H9 (cell line): Measurements from ENCODE around the gene CAMK2B. TPM values are rescaled to one million over a fixed set of nuclear protein-coding genes. Genes with fewer than 3 reads are reported as not detected.

Source experiments
- DNase-seq: peaks from one replicate; pipeline ENCODE4 v3.0.0-alpha.2; 2017
- H2AFZ ChIP-seq: one replicate; pipeline ENCODE4 v1.6.1; 2013; ENCODE audit warnings: mild to moderate bottlenecking, low read length, control low read depth, moderate library complexity
- H2AK5ac ChIP-seq: 2 replicates; pipeline ENCODE4 v1.6.1; 2013; ENCODE audit warnings: low read length, control low read depth, mixed read lengths; ENCODE audit not compliant: insufficient read length
- H2BK120ac ChIP-seq: one replicate; pipeline ENCODE4 v1.6.1; 2013; ENCODE audit warnings: low read depth, mild to moderate bottlenecking, low read length, control low read depth, inconsistent platforms; ENCODE audit not compliant: poor library complexity, severe bottlenecking
- H2BK12ac ChIP-seq: 2 replicates; pipeline ENCODE4 v1.6.1; 2013; ENCODE audit warnings: low read length, control low read depth, mixed read lengths, low read depth; ENCODE audit not compliant: insufficient read length
- H2BK15ac ChIP-seq: 2 replicates; pipeline ENCODE4 v1.6.1; 2013; ENCODE audit warnings: low read depth, low read length, control low read depth
- H2BK20ac ChIP-seq: one replicate; pipeline ENCODE4 v1.6.1; 2013; ENCODE audit warnings: low read depth, mild to moderate bottlenecking, low read length, control low read depth, inconsistent platforms; ENCODE audit not compliant: poor library complexity, severe bottlenecking
- H2BK5ac ChIP-seq: 2 replicates; pipeline ENCODE4 v1.6.1; 2013; ENCODE audit warnings: low read length, control low read depth, mixed read lengths; ENCODE audit not compliant: insufficient read length
- H3K14ac ChIP-seq: 2 replicates; pipeline ENCODE4 v1.6.1; 2013; ENCODE audit warnings: low read length, control low read depth; ENCODE audit not compliant: insufficient read depth
- H3K18ac ChIP-seq: 2 replicates; pipeline ENCODE4 v1.6.1; 2013; ENCODE audit warnings: low read depth, mild to moderate bottlenecking, mixed read lengths, low read length, control low read depth; ENCODE audit not compliant: insufficient read length
- H3K23ac ChIP-seq: 2 replicates; pipeline ENCODE4 v1.6.1; 2013; ENCODE audit warnings: low read length, control low read depth, mixed read lengths, low read depth; ENCODE audit not compliant: insufficient read length
- H3K23me2 ChIP-seq: 2 replicates; pipeline ENCODE4 v1.6.1; 2013; ENCODE audit warnings: low read depth, mild to moderate bottlenecking, mixed read lengths, low read length, control low read depth; ENCODE audit not compliant: insufficient read length, poor library complexity, severe bottlenecking
- H3K27ac ChIP-seq: 2 replicates; pipeline ENCODE4 v1.5.1; 2013; ENCODE audit warnings: low read length, control low read depth, mixed read lengths, low read depth; ENCODE audit not compliant: insufficient read length
- H3K27me3 ChIP-seq: 2 replicates; pipeline ENCODE4 v1.6.1; 2013; ENCODE audit warnings: low read length, control low read depth, inconsistent platforms; ENCODE audit not compliant: insufficient read depth
- H3K4ac ChIP-seq: 2 replicates; pipeline ENCODE4 v1.6.1; 2013; ENCODE audit warnings: low read depth, mild to moderate bottlenecking, control low read depth, inconsistent platforms, low read length, moderate library complexity
- H3K4me1 ChIP-seq: 2 replicates; pipeline ENCODE4 v1.6.1; 2013; ENCODE audit warnings: low read length, control low read depth, inconsistent platforms; ENCODE audit not compliant: insufficient read depth
- H3K4me2 ChIP-seq: 2 replicates; pipeline ENCODE4 v1.6.1; 2013; ENCODE audit warnings: low read length, control low read depth, mixed read lengths; ENCODE audit not compliant: insufficient read length, insufficient read depth
- H3K56ac ChIP-seq: 2 replicates; pipeline ENCODE4 v1.6.1; 2013; ENCODE audit warnings: low read depth, mild to moderate bottlenecking, mixed read lengths, low read length, control low read depth; ENCODE audit not compliant: insufficient read length
- H3K79me1 ChIP-seq: 2 replicates; pipeline ENCODE4 v1.6.1; 2013; ENCODE audit warnings: low read depth, mild to moderate bottlenecking, moderate library complexity, low read length, control low read depth, inconsistent platforms; ENCODE audit not compliant: insufficient read depth, poor library complexity, severe bottlenecking
- H3K79me2 ChIP-seq: 2 replicates; pipeline ENCODE4 v1.6.1; 2013; ENCODE audit warnings: low read length, control low read depth, inconsistent platforms; ENCODE audit not compliant: insufficient read depth
- H3K9ac ChIP-seq: 2 replicates; pipeline ENCODE4 v1.6.1; 2013; ENCODE audit warnings: low read length, control low read depth, mixed read lengths; ENCODE audit not compliant: insufficient read length; ENCODE audit errors: extremely low read depth
- H3K9me3 ChIP-seq: one replicate; pipeline ENCODE4 v1.6.1; 2013; ENCODE audit warnings: low read depth, low read length, inconsistent platforms; ENCODE audit not compliant: control insufficient read depth
- H3T11ph ChIP-seq: one replicate; pipeline ENCODE4 v1.6.1; 2013; ENCODE audit warnings: mild to moderate bottlenecking, low read length, control low read depth, inconsistent platforms
- H4K20me1 ChIP-seq: one replicate; pipeline ENCODE4 v1.6.1; 2013; ENCODE audit not compliant: control insufficient read depth, insufficient read length, insufficient read depth
- H4K5ac ChIP-seq: 2 replicates; pipeline ENCODE4 v1.6.1; 2013; ENCODE audit warnings: low read depth, mild to moderate bottlenecking, mixed read lengths, low read length, control low read depth; ENCODE audit not compliant: insufficient read length
- H4K8ac ChIP-seq: replicated peaks from 2 replicates; pipeline ENCODE4 v1.6.1; 2013; ENCODE audit warnings: low read length, control low read depth, mixed read lengths, low read depth; ENCODE audit not compliant: insufficient read length
- H4K91ac ChIP-seq: 2 replicates; pipeline ENCODE4 v1.6.1; 2013; ENCODE audit warnings: low read depth, mild to moderate bottlenecking, moderate library complexity, mixed read lengths, low read length, control low read depth; ENCODE audit not compliant: insufficient read length
- H3K27ac Mint-ChIP-seq, 3 experiments: 2 replicates in 2 of 3; 3 replicates in 1 of 3; pipeline ENCODE4 v1.8.0; 2020 to 2021; ENCODE audit warnings: mixed read lengths in 3 of 3, mild to moderate bottlenecking in 1 of 3, moderate library complexity in 1 of 3
- H3K27me3 Mint-ChIP-seq: 2 replicates; pipeline ENCODE4 v1.8.0; 2021; ENCODE audit warnings: low read depth, mild to moderate bottlenecking, moderate library complexity, mixed read lengths
- H3K36me3 Mint-ChIP-seq, 3 experiments: 2 replicates in 2 of 3; 3 replicates in 1 of 3; pipeline ENCODE4 v1.8.0; 2020 to 2021; ENCODE audit warnings: low read depth in 3 of 3, mixed read lengths in 3 of 3; ENCODE audit not compliant: insufficient read depth in 1 of 3
- H3K4me1 Mint-ChIP-seq, 2 experiments: 2 replicates each; pipeline ENCODE4 v1.8.0; 2020; ENCODE audit warnings: mixed read lengths in 2 of 2
- H3K4me3 Mint-ChIP-seq, 2 experiments: 2 replicates in 1 of 2; 3 replicates in 1 of 2; pipeline ENCODE4 v1.8.0; 2020 to 2021; ENCODE audit warnings: mild to moderate bottlenecking in 2 of 2, mixed read lengths in 2 of 2, moderate library complexity in 1 of 2
- H3K9me3 Mint-ChIP-seq, 2 experiments: 2 replicates in 1 of 2; 3 replicates in 1 of 2; pipeline ENCODE4 v1.8.0; 2020; ENCODE audit warnings: mild to moderate bottlenecking in 2 of 2, mixed read lengths in 2 of 2, moderate library complexity in 1 of 2
- CTCF ChIP-seq: fragments of 200-600 bp; sonication (generic); conservative IDR thresholded peaks from 3 replicates; pipeline ENCODE4 v1.8.0; 2021; ENCODE audit warnings: antibody characterized with exemption, mild to moderate bottlenecking
- WGBS: extraction: QIAGEN DNeasy Blood & Tissue Kit; methylation state at CpG from one replicate; pipeline ENCODE4 v1.1.7; 2013; ENCODE audit warnings: missing lambda C conversion rate, low lambda C conversion rate, mixed read lengths; ENCODE audit not compliant: insufficient read length; ENCODE audit errors: extremely low coverage; 5-methylcytosine and 5-hydroxymethylcytosine counted together
- total RNA-seq: library from RNA; stranded (reverse); gene quantifications from 2 replicates; pipeline ENCODE4 v1.2.1, GENCODE V29; 2021

The CAMK2B gene
- total RNA-seq, 1 experiment from 2014 or later: 0.17 TPM

- Histone ChIP-seq H4K91ac (no peak overlapping the region), H3K23ac (no peak overlapping the region), H2BK5ac (no peak overlapping the region), H4K8ac (no peak overlapping the region), H3K4me2 (no peak overlapping the region), H3K79me1 (no peaks in the 10 kb centered on the region), H2AFZ (no peak overlapping the region), H3K4ac (no peak overlapping the region), H3K4me1 (no peaks in the 10 kb centered on the region), H3T11ph (no peak overlapping the region), H4K5ac (no peak overlapping the region), H2BK15ac (no peak overlapping the region), H3K9me3 (no peaks in the 10 kb centered on the region), H3K79me2 (no peaks in the 10 kb centered on the region), H3K56ac (no peak overlapping the region), H3K14ac (no peak overlapping the region), H3K27me3 (no peaks in the 10 kb centered on the region), H3K9ac (no peak overlapping the region), H3K18ac (no peak overlapping the region), H3K27ac (no peak overlapping the region), H2BK120ac (no peak overlapping the region), H2AK5ac (no peak overlapping the region), H2BK20ac (no peak overlapping the region), H3K23me2 (no peaks in the 10 kb centered on the region), H4K20me1 (no peaks in the 10 kb centered on the region), H2BK12ac (no peak overlapping the region)
- no peak for TF ChIP-seq CTCF
- no peaks in the 10 kb centered on the region for H3K36me3 Mint-ChIP-seq
- no CpG with 5 or more reads among the region's 20 CpGs for WGBS
- H3K4me1 Mint-ChIP-seq: no peaks in the 10 kb centered on the region
- H3K27me3 Mint-ChIP-seq: peaks cover 32% of the 10 kb centered on the region
- no peaks in the 10 kb centered on the region for H3K9me3 Mint-ChIP-seq
- H3K27ac Mint-ChIP-seq: no peak overlapping the region
- peak; percentile 22 for DNase-seq
- no peak overlapping the region for H3K4me3 Mint-ChIP-seq
Measured at GRCh38 chr7:44280993-44281721, 44.2 kb downstream of the CAMK2B start.
